ENCODE data around the gene C20orf204.

DNA sequence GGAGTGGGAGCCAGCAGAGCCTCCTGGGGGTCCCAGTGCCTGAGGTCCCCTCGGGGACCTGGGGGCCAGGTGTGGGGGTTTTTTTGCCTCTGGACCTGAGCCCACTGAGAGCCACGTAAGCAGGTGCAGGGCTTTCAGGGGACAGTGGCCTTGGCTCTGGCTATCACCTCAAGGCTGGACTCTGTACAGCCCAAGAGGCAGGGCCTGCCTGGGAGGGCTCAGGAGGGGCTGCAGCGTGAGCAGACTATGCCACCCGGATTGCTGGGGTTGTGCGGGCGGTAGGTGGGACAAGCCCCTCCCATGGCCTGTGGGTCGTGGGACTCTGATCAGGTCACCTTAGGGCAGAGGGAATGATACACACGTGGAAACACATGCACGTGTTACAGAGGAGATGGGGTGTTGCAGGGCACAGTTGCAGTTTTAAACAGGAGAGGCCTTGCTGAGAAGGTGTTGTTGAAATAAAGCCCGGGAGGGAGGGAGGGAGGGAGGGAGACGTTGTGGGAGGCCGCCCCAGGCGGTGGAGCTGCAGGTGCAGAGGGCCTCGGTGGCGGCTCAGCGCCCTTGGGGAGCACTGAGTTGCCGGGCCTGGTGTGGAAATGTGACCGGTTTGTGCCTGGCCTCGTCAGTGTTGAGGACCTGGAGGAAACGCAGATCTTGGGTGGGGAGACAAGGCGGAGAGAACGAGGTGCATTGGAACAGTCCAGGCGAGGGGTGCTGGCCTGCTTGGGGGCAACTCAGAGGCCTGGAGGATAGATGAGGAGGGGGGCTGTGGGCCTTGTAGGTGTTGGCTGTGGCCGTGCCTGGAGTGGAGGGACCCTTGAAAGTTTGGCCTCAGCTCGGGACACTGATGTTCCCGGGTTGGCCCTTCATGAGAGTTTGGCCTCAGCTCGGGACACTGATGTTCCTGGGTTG is 29.3 kb downstream of the C20orf204 start:
- TF ChIP-seq, protein P1, sequence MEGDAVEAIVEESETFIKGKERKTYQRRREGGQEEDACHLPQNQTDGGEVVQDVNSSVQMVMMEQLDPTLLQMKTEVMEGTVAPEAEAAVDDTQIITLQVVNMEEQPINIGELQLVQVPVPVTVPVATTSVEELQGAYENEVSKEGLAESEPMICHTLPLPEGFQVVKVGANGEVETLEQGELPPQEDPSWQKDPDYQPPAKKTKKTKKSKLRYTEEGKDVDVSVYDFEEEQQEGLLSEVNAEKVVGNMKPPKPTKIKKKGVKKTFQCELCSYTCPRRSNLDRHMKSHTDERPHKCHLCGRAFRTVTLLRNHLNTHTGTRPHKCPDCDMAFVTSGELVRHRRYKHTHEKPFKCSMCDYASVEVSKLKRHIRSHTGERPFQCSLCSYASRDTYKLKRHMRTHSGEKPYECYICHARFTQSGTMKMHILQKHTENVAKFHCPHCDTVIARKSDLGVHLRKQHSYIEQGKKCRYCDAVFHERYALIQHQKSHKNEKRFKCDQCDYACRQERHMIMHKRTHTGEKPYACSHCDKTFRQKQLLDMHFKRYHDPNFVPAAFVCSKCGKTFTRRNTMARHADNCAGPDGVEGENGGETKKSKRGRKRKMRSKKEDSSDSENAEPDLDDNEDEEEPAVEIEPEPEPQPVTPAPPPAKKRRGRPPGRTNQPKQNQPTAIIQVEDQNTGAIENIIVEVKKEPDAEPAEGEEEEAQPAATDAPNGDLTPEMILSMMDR (IDR thresholded peaks at IDR 0.05): no peak
- TF ChIP-seq POLR2A (IDR thresholded peaks at IDR 0.05): no peak

All from adrenal gland (tissue), 5 donors.